Mesothelial cell of epicardium (in vitro differentiated cells): ENCODE measurements around the gene MAML1. TPM values are rescaled to one million over a fixed set of nuclear protein-coding genes. Genes with fewer than 3 reads are reported as not detected.
A peak's percentile ranks its signal among the peaks of the same experiment; 100 is the strongest.
"Not testable (repeated sequence)": the region's sequence is repeated elsewhere in the genome, so short reads cannot be mapped to it uniquely, and the experiment has no call there.

ENCODE experiments used
- DNase-seq, 2 experiments: peaks; one replicate each; pipeline ENCODE4 v3.0.0; 2021; ENCODE audit warnings: low spot score in 2 of 2; ENCODE audit not compliant: unreplicated experiment in 2 of 2
- H3K27ac Mint-ChIP-seq: 2 replicates; pipeline ENCODE4 v1.8.0; 2021; ENCODE audit warnings: mixed read lengths
- H3K27me3 Mint-ChIP-seq: 2 replicates; pipeline ENCODE4 v1.8.0; 2021; ENCODE audit warnings: low read depth, mixed read lengths
- H3K36me3 Mint-ChIP-seq: 2 replicates; pipeline ENCODE4 v1.8.0; 2021; ENCODE audit warnings: mixed read lengths
- H3K4me1 Mint-ChIP-seq: 2 replicates; pipeline ENCODE4 v1.8.0; 2021; ENCODE audit warnings: mixed read lengths
- H3K4me3 Mint-ChIP-seq: 2 replicates; pipeline ENCODE4 v1.8.0; 2021; ENCODE audit warnings: mild to moderate bottlenecking, moderate library complexity, mixed read lengths
- H3K9me3 Mint-ChIP-seq: 2 replicates; pipeline ENCODE4 v1.8.0; 2021; ENCODE audit warnings: mixed read lengths
- CTCF ChIP-seq: fragments of 200-600 bp; sonication (generic); IDR thresholded peaks from one replicate; pipeline ENCODE4 v1.5.0; 2021; ENCODE audit warnings: antibody characterized with exemption; ENCODE audit not compliant: unreplicated experiment
- total RNA-seq: library from RNA; stranded (reverse); gene quantifications from 3 replicates; pipeline ENCODE4 v1.2.1, GENCODE V29; 2021

MAML1 gene
- total RNA-seq, 1 donor from 2014 or later = 49.6 TPM

- Mint-ChIP-seq H3K36me3 (peaks cover 4% of the 10 kb centered on the region), H3K4me3 (no peak overlapping the region), H3K27me3 (no peaks in the 10 kb centered on the region), H3K9me3 (no peaks in the 10 kb centered on the region), H3K27ac (no peak overlapping the region), H3K4me1 (no peaks in the 10 kb centered on the region)
- no peak for DNase-seq
- TF ChIP-seq CTCF = no peak
Observed at GRCh38 chr5:179788193-179788854, 55.7 kb downstream of the MAML1 start.

GRCh38 chr5:179789278-179789677 lies 56.7 kb downstream of the MAML1 start:
- not testable (repeated sequence) for DNase-seq, H3K9me3 Mint-ChIP-seq, H3K4me1 Mint-ChIP-seq, H3K4me3 Mint-ChIP-seq, H3K27me3 Mint-ChIP-seq, H3K36me3 Mint-ChIP-seq, H3K27ac Mint-ChIP-seq

GRCh38 chr5:179791881-179792611 lies 59.4 kb downstream of the MAML1 start:
- Mint-ChIP-seq H3K27ac (no peak overlapping the region), H3K9me3 (no peaks in the 10 kb centered on the region), H3K36me3 (peaks cover 8% of the 10 kb centered on the region), H3K4me1 (no peaks in the 10 kb centered on the region), H3K27me3 (peaks cover 2% of the 10 kb centered on the region), H3K4me3 (no peak overlapping the region)
- DNase-seq = no peak
- no peak for TF ChIP-seq CTCF

GRCh38 chr5:179792612-179793467 lies 60.2 kb downstream of the MAML1 start:
- H3K27ac Mint-ChIP-seq = no peak overlapping the region

GRCh38 chr5:179793468-179794139 lies 61.0 kb downstream of the MAML1 start, which contains the start of gene LTC4S:
Gene LTC4S, plus strand, starts transcription at chr5:179793986. Its CDS starts 95 bp downstream, at chr5:179794081.
- H3K4me3 Mint-ChIP-seq = peak within 1 kb of the TSS; percentile 65
- no peak within 1 kb of the TSS for H3K27ac Mint-ChIP-seq
- no peak for TF ChIP-seq CTCF
- H3K4me1 Mint-ChIP-seq = no peaks in the 10 kb centered on the region
- H3K27me3 Mint-ChIP-seq = peaks cover 2% of the 10 kb centered on the region
- no peak for DNase-seq
- no peaks in the 10 kb centered on the region for H3K9me3 Mint-ChIP-seq
- H3K36me3 Mint-ChIP-seq = peaks cover 6% of the 10 kb centered on the region

More at GRCh38 chr5:179792612-179793467, 60.2 kb downstream of the MAML1 start:
- Mint-ChIP-seq H3K4me3 (peak overlapping the region; percentile 28), H3K36me3 (peaks cover 9% of the 10 kb centered on the region), H3K27me3 (peaks cover 2% of the 10 kb centered on the region), H3K4me1 (no peaks in the 10 kb centered on the region), H3K9me3 (no peaks in the 10 kb centered on the region)
- DNase-seq = no peak
- no peak for TF ChIP-seq CTCF
